ENCODE results near the gene FOXI2. TPM values are rescaled to one million over a fixed set of nuclear protein-coding genes. Genes with fewer than 3 reads are reported as not detected.

FOXI2 gene
- total RNA-seq, 4 donors from 2014 or later, result 0.07 TPM; not detected in 3

GRCh38 chr10:127735723-127736221, 1.2 kb upstream of the FOXI2 start:
- intact Hi-C loops (cut with DNase I; ENCODE audit: low total_unique reads), result no loop called here

DNA sequence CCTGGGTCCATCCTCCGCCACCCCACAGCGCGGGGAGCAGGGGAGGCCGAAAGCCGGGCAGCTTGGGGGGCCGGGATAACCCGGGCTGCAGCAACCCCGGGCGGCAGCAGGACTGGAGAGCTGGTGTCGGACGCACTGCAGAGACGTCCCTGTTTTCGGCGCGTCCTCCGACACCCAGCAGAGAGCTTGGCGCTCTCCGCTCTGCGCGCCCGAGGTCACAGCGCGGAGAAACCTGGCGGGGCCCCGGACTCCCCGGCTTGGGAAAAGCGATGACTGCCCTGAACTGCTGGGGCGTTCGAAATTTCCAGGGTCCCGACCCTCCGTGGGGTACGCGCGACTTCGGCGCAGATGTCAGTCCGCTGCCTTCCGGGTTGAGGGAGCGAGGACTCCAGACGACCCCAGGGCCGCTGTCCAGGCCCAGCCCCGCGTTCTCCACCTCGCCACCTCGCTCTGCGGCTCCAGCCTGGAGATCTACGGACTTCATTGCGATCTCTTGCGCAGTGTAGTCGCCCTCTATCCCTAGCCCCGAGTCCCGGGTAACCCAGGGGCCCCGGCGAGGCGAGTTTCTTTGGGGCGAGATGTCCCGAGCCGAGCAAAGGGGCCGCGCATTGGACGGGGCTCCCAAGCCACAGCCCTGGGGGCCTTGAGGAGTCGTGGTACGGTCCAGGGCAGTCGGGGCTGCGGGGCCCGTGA, 617 bp upstream of the FOXI2 start:
- H3K27me3 ChIP-seq, result peaks cover 21 to 46% (median 38%) of the 10 kb centered on the region in 3 donors
- H3K27ac ChIP-seq, result no peak overlapping the region

More at GRCh38 chr10:127735723-127736221, 1.2 kb upstream of the FOXI2 start:
- Histone ChIP-seq H3K4me3 (no peak overlapping the region), H3K9me3 (no peaks in the 10 kb centered on the region), H3K36me3 (no peaks in the 10 kb centered on the region), H3K27ac (no peak overlapping the region), H3K27me3 (peaks cover 21 to 46% (median 38%) of the 10 kb centered on the region in 3 donors), H3K4me1 (no peaks in the 10 kb centered on the region)
- DNase-seq (no peak), ATAC-seq (no peak)
- no peak for TF ChIP-seq POLR2A (IDR thresholded peaks at IDR 0.05)
- TF ChIP-seq, protein P1, sequence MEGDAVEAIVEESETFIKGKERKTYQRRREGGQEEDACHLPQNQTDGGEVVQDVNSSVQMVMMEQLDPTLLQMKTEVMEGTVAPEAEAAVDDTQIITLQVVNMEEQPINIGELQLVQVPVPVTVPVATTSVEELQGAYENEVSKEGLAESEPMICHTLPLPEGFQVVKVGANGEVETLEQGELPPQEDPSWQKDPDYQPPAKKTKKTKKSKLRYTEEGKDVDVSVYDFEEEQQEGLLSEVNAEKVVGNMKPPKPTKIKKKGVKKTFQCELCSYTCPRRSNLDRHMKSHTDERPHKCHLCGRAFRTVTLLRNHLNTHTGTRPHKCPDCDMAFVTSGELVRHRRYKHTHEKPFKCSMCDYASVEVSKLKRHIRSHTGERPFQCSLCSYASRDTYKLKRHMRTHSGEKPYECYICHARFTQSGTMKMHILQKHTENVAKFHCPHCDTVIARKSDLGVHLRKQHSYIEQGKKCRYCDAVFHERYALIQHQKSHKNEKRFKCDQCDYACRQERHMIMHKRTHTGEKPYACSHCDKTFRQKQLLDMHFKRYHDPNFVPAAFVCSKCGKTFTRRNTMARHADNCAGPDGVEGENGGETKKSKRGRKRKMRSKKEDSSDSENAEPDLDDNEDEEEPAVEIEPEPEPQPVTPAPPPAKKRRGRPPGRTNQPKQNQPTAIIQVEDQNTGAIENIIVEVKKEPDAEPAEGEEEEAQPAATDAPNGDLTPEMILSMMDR (IDR thresholded peaks at IDR 0.05 in 4 of 5, conservative IDR thresholded peaks at IDR 0.05 in 1 of 5), result no peak
- in situ Hi-C loops (cut with MboI; ENCODE audit: low sequenced_read_pairs in 4 of 4), result no loop called here

DNA sequence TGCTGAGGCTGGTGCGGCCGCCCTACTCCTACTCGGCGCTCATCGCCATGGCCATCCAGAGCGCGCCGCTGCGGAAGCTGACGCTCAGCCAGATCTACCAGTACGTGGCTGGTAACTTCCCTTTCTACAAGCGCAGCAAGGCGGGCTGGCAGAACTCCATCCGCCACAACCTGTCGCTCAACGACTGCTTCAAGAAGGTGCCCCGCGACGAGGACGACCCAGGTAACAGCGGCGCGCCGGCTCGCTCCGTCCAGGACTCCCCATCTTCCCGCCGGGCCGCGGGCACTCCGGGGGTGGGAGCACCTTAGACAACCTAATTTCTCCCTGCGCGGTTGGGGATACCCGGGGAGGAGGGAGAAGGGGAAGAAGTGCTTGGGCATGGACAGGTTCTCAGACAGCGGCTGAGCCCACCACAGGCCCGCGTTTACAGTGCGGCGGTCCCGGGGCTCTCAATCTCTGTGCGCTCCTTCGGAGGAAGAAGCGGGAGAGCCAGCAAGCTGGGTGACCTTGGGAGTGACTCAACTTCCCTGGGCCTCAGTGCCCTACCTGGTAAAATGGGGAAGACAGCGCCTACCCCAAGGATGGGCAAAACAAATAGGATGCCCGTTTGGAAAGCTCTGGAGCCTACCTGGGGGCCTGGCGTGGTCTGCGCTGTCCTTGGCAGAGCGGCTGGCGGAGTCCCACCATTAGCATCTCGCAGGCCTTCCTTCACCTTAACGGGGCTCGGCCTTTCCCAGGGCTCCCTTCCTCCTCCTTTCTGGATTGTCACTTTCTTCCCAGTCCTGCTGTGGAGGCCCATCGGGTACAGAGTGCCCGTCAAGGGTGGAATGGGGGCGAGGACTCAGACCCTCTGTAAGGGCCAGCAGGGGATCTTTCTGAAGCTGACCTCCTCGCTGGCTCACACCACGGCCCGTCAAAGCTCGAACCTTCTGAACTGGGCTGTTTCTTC, 852 bp downstream of the FOXI2 start:
- TF ChIP-seq, protein P1 (IDR thresholded peaks at IDR 0.05 in 4 of 5, conservative IDR thresholded peaks at IDR 0.05 in 1 of 5), result no peak
- no peak for TF ChIP-seq POLR2A (IDR thresholded peaks at IDR 0.05)
- Histone ChIP-seq H3K27ac (no peak overlapping the region), H3K36me3 (no peaks in the 10 kb centered on the region), H3K4me3 (no peak overlapping the region), H3K9me3 (no peaks in the 10 kb centered on the region), H3K4me1 (no peaks in the 10 kb centered on the region), H3K27me3 (peaks cover 21 to 43% (median 38%) of the 10 kb centered on the region in 3 donors)
- intact Hi-C loops (cut with DNase I; ENCODE audit: low total_unique reads) (no loop called here), in situ Hi-C loops (cut with MboI; ENCODE audit: low sequenced_read_pairs in 4 of 4) (no loop called here)
- no peak for ATAC-seq
- DNase-seq, result no peak

More for the DNA sequence above, 617 bp upstream of the FOXI2 start:
- intact Hi-C loops (cut with DNase I; ENCODE audit: low total_unique reads), result no loop called here
- no peaks in the 10 kb centered on the region for H3K4me1 ChIP-seq
- peak overlapping the region in 1 of 4 donors; percentile 17 for H3K4me3 ChIP-seq
- H3K36me3 ChIP-seq, result no peaks in the 10 kb centered on the region
- ATAC-seq (no peak), DNase-seq (no peak)
- TF ChIP-seq, protein P1 (IDR thresholded peaks at IDR 0.05 in 4 of 5, conservative IDR thresholded peaks at IDR 0.05 in 1 of 5), result no peak
- no peak for TF ChIP-seq POLR2A (IDR thresholded peaks at IDR 0.05)
- in situ Hi-C loops (cut with MboI; ENCODE audit: low sequenced_read_pairs in 4 of 4), result no loop called here
- no peaks in the 10 kb centered on the region for H3K9me3 ChIP-seq

- no peak overlapping the region for H3K4me3 ChIP-seq
- in situ Hi-C loops (cut with MboI; ENCODE audit: low sequenced_read_pairs in 4 of 4), result no loop called here
- H3K27ac ChIP-seq, result no peak overlapping the region
- peaks cover 21 to 41% (median 38%) of the 10 kb centered on the region in 3 donors for H3K27me3 ChIP-seq
- H3K36me3 ChIP-seq, result no peaks in the 10 kb centered on the region
- no peaks in the 10 kb centered on the region for H3K4me1 ChIP-seq
- ATAC-seq (no peak), DNase-seq (no peak)
- no peaks in the 10 kb centered on the region for H3K9me3 ChIP-seq
- no peak for TF ChIP-seq POLR2A (IDR thresholded peaks at IDR 0.05)
- TF ChIP-seq, protein P1 (IDR thresholded peaks at IDR 0.05 in 4 of 5, conservative IDR thresholded peaks at IDR 0.05 in 1 of 5), result no peak
- intact Hi-C loops (cut with DNase I; ENCODE audit: low total_unique reads), result no loop called here
Measured at GRCh38 chr10:127738512-127739424, 1.8 kb downstream of the FOXI2 start.
